ENCODE data around the gene TULP4. TPM values are rescaled to one million over a fixed set of nuclear protein-coding genes. Genes with fewer than 3 reads are reported as not detected.

Gene TULP4
- total RNA-seq, 1 experiment from 2014 or later: 64.6 TPM

DNA sequence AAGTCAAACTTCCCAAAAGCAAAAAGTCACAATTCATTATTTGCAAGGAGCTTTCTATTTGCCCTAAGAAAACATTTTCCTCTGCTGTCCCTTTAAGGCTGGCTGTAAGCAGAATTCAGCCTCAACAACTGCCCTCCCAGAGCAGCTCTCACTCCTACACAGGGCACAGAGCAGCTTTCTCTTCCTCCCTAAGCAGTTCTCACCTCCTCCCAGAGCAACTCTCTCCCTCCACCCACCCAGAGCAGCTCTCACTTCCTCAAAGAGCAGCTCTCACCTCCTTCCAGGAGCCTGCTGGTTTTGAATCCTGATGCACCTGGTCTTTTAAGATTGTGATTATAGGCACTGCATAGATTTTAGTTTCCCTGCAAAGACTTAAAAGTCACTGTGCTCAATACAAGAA, 127.0 kb downstream of the TULP4 start:
- Histone ChIP-seq H3K4me2 (ENCODE audit: insufficient read depth, insufficient read length, low read length) (no peak overlapping the region), H2AK5ac (ENCODE audit: insufficient read length, low read length) (no peak overlapping the region), H2BK15ac (ENCODE audit: low read depth, low read length) (no peak overlapping the region), H3K56ac (ENCODE audit: insufficient read length, low read depth, low read length) (no peak overlapping the region), H3K79me2 (ENCODE audit: insufficient read depth, low read length) (no peaks in the 10 kb centered on the region), H4K91ac (ENCODE audit: insufficient read length, low read depth, low read length) (no peak overlapping the region), H3K79me1 (ENCODE audit: insufficient read depth, low read depth, low read length, poor library complexity, severe bottlenecking) (no peaks in the 10 kb centered on the region), H2BK120ac (ENCODE audit: low read depth, low read length, poor library complexity, severe bottlenecking) (no peak overlapping the region), H3K9me3 (ENCODE audit: control insufficient read depth, low read depth, low read length) (no peaks in the 10 kb centered on the region), H3K23me2 (ENCODE audit: insufficient read length, low read depth, low read length, poor library complexity, severe bottlenecking) (no peaks in the 10 kb centered on the region), H2AFZ (ENCODE audit: low read length) (no peak overlapping the region), H3K9ac (ENCODE audit: extremely low read depth, insufficient read length, low read length) (no peak overlapping the region), H4K8ac (replicated peaks; ENCODE audit: insufficient read length, low read depth, low read length) (no peak overlapping the region), H3K27me3 (ENCODE audit: insufficient read depth, low read length) (no peaks in the 10 kb centered on the region), H3K27ac (ENCODE audit: insufficient read length, low read depth, low read length) (no peak overlapping the region), H3K18ac (ENCODE audit: insufficient read length, low read depth, low read length) (no peak overlapping the region), H4K5ac (ENCODE audit: insufficient read length, low read depth, low read length) (no peak overlapping the region), H3K4me1 (ENCODE audit: insufficient read depth, low read length) (no peaks in the 10 kb centered on the region), H3T11ph (ENCODE audit: low read length) (no peak overlapping the region), H3K23ac (ENCODE audit: insufficient read length, low read depth, low read length) (no peak overlapping the region), H3K4ac (ENCODE audit: low read depth, low read length) (no peak overlapping the region), H2BK20ac (ENCODE audit: low read depth, low read length, poor library complexity, severe bottlenecking) (no peak overlapping the region), H2BK12ac (ENCODE audit: insufficient read length, low read depth, low read length) (no peak overlapping the region), H2BK5ac (ENCODE audit: insufficient read length, low read length) (no peak overlapping the region), H3K14ac (ENCODE audit: insufficient read depth, low read length) (no peak overlapping the region), H4K20me1 (ENCODE audit: control insufficient read depth, insufficient read depth, insufficient read length) (no peaks in the 10 kb centered on the region)
- Mint-ChIP-seq H3K4me1 (no peaks in the 10 kb centered on the region), H3K4me3 (no peak overlapping the region), H3K36me3 (ENCODE audit: insufficient read depth in 1 of 3, low read depth in 3 of 3) (peaks cover 0 to 11% (median 0%) of the 10 kb centered on the region in 3 experiments; a peak in 2 of 7 replicates), H3K9me3 (no peaks in the 10 kb centered on the region), H3K27me3 (ENCODE audit: low read depth) (no peaks in the 10 kb centered on the region), H3K27ac (peak overlapping the region in 1 of 3 experiments; percentile 53; a peak in 1 of 7 replicates)
- TF ChIP-seq, protein P1, sequence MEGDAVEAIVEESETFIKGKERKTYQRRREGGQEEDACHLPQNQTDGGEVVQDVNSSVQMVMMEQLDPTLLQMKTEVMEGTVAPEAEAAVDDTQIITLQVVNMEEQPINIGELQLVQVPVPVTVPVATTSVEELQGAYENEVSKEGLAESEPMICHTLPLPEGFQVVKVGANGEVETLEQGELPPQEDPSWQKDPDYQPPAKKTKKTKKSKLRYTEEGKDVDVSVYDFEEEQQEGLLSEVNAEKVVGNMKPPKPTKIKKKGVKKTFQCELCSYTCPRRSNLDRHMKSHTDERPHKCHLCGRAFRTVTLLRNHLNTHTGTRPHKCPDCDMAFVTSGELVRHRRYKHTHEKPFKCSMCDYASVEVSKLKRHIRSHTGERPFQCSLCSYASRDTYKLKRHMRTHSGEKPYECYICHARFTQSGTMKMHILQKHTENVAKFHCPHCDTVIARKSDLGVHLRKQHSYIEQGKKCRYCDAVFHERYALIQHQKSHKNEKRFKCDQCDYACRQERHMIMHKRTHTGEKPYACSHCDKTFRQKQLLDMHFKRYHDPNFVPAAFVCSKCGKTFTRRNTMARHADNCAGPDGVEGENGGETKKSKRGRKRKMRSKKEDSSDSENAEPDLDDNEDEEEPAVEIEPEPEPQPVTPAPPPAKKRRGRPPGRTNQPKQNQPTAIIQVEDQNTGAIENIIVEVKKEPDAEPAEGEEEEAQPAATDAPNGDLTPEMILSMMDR (conservative IDR thresholded peaks at IDR 0.05): no peak
- DNase-seq: no peak

All from H9 (cell line).